K562 (cell line): ENCODE measurements around the gene TBATA. TPM values are rescaled to one million over a fixed set of nuclear protein-coding genes. Genes with fewer than 3 reads are reported as not detected.

Experiments
- ATAC-seq: fragments of 200-7000 bp; cut with Tn5 transposase; 3 replicates; pipeline ENCODE4 v1.9.1; 2020; ENCODE audit warnings: moderate library complexity
- BruUV-seq: library from RNA; stranded (reverse); fragments of 400-500 nt; replicated peaks from 2 replicates; lab custom pipeline; 2021; lab: Mats Ljungman, UMichigan
- CTCF ChIA-PET: fragments of 300-600 bp; formaldehyde crosslinking; extraction: SDS; loops from one replicate; lab custom pipeline; 2021; ENCODE audit warnings: low intra/inter-chr PET ratio; lab: Yijun Ruan, JAX
- POLR2A ChIA-PET: fragments of 300-600, 350-650 bp; sonication (Branson Sonifier 250); formaldehyde crosslinking; extraction: SDS; loops from one replicate; lab custom pipeline; 2021; ENCODE audit warnings: antibody characterized with exemption, inconsistent platforms; lab: Yijun Ruan, JAX
- DNase-seq, 4 experiments: peaks; one replicate each; pipeline versions ENCODE4 v3.0.0 to v3.0.0-alpha.2; 2011 to 2018; ENCODE audit warnings: low spot score in 3 of 4, mixed read lengths in 3 of 4; ENCODE audit errors: extremely low read depth in 1 of 4
- FAIRE-seq: peaks from 2 replicates; lab custom pipeline; 2011; peaks lifted over from hg19 to GRCh38; lab: Jason Lieb, UNC
- H2AFZ ChIP-seq: 2 replicates; pipeline ENCODE4 v1.6.0; 2011; ENCODE audit warnings: low read depth, low read length, control low read depth, inconsistent platforms
- H3K27ac ChIP-seq: fragments of 200-600 bp; 3 replicates; pipeline ENCODE4 v1.8.0; 2011; ENCODE audit warnings: low read depth, mild to moderate bottlenecking, control low read depth, inconsistent platforms, low read length, moderate library complexity, mixed read lengths; ENCODE audit errors: extremely low read depth
- H3K27me3 ChIP-seq, 2 experiments: fragments of 300-600 bp in 1 of 2; 2 replicates in 1 of 2; 3 replicates in 1 of 2; pipeline versions ENCODE4 v1.6.0 to v1.8.0; 2011; ENCODE audit warnings: inconsistent platforms in 2 of 2, low read length in 2 of 2, mild to moderate bottlenecking in 1 of 2, mixed read lengths in 1 of 2, moderate library complexity in 1 of 2; ENCODE audit not compliant: control insufficient read depth in 2 of 2, insufficient read depth in 2 of 2
- H3K36me3 ChIP-seq: fragments of 300-600 bp; 3 replicates; pipeline ENCODE4 v1.8.0; 2011; ENCODE audit warnings: mild to moderate bottlenecking, low read length, inconsistent platforms; ENCODE audit not compliant: control insufficient read depth, insufficient read depth
- H3K4me1 ChIP-seq, 2 experiments: fragments of 200-600 bp in 1 of 2; replicated peaks in 1 of 2; 2 replicates in 1 of 2; 3 replicates in 1 of 2; pipeline versions ENCODE4 v1.5.1 to v1.8.0; 2011; ENCODE audit warnings: inconsistent platforms in 2 of 2, low read length in 2 of 2, mild to moderate bottlenecking in 1 of 2, mixed read lengths in 1 of 2, moderate library complexity in 1 of 2; ENCODE audit not compliant: control insufficient read depth in 2 of 2, insufficient read depth in 2 of 2
- H3K4me2 ChIP-seq: 2 replicates; pipeline ENCODE4 v1.6.1; 2011; ENCODE audit warnings: low read length, control low read depth, inconsistent platforms, mixed read lengths; ENCODE audit not compliant: insufficient read depth
- H3K4me3 ChIP-seq: fragments of 200-600 bp; sonication (generic), shearing (Covaris generic); 2 replicates; pipeline ENCODE4 v1.5.1; 2016; ENCODE audit warnings: control low read depth, inconsistent platforms
- H3K79me2 ChIP-seq: fragments of 200-600 bp; 3 replicates; pipeline ENCODE4 v1.8.0; 2011; ENCODE audit warnings: low read length, inconsistent platforms; ENCODE audit not compliant: control insufficient read depth, insufficient read depth
- H3K9ac ChIP-seq, 2 experiments: 2 replicates each; pipeline versions ENCODE4 v1.6.0 to v1.6.1; 2011; ENCODE audit warnings: low read depth in 2 of 2, low read length in 2 of 2, control low read depth in 1 of 2, inconsistent platforms in 1 of 2, mild to moderate bottlenecking in 1 of 2, mixed read lengths in 1 of 2; ENCODE audit not compliant: insufficient read depth in 1 of 2
- H3K9me1 ChIP-seq: one replicate; pipeline ENCODE4 v1.6.0; 2011; ENCODE audit warnings: inconsistent platforms, mild to moderate bottlenecking, low read length, moderate library complexity; ENCODE audit not compliant: control insufficient read depth, insufficient read depth
- H3K9me3 ChIP-seq: replicated peaks from 2 replicates; pipeline ENCODE4 v1.5.1; 2011; ENCODE audit warnings: low read depth, low read length, inconsistent platforms; ENCODE audit not compliant: control insufficient read depth, insufficient read depth
- H4K20me1 ChIP-seq: replicated peaks from 2 replicates; pipeline ENCODE4 v1.6.1; 2011; ENCODE audit warnings: low read length, inconsistent platforms, mixed read lengths; ENCODE audit not compliant: control insufficient read depth, insufficient read depth
- RUNX1 ChIP-seq: sonication (generic); IDR thresholded peaks from 2 replicates; pipeline ENCODE4 v1.6.1; 2016; ENCODE audit warnings: antibody characterized with exemption, low read depth
- SOX6 ChIP-seq: fragments of 450-650 bp; IDR thresholded peaks from 2 replicates; pipeline ENCODE4 v1.6.1; 2014; ENCODE audit warnings: mild to moderate bottlenecking
- ZNF316 ChIP-seq: fragments of 450-650 bp; IDR thresholded peaks from 2 replicates; pipeline ENCODE4 v1.6.1; 2016
- WGBS: fragments of 100-300 bp; shearing (Covaris generic); methylation state at CpG from one replicate; pipeline ENCODE4 v1.1.6; 2016; ENCODE audit warnings: low coverage, mixed read lengths; ENCODE audit not compliant: insufficient coverage; ENCODE audit errors: missing lambda C conversion rate; 5-methylcytosine and 5-hydroxymethylcytosine counted together
- in situ Hi-C: fragments of 300-500 bp; cut with MboI; formaldehyde crosslinking; loops from 4 replicates; pipeline ENCODE4 v1.15.0; 2018; ENCODE audit warnings: inconsistent platforms, mixed read lengths
- intact Hi-C: fragments of 100-400 bp; cut with micrococcal nuclease; formaldehyde crosslinking; loops from 2 replicates; pipeline ENCODE4 v1.14.2; 2022
- polyA plus RNA-seq, 8 experiments: library from polyadenylated mRNA; depleted of rRNA in 4 of 8; stranded (reverse) in 5 of 8; unstranded in 3 of 8; fragments of >200 nt; fragmentation: Nextera tagmentation in 2 of 8; fragmentation: Illumina TruSeq in 1 of 8; extraction: Ambion mirVana in 2 of 8; extraction: Trizol in 1 of 8; gene quantifications; 2 replicates each; pipeline versions ENCODE4 v1.2.1 to v1.2.3, GENCODE V29; 2011 to 2014; ENCODE audit warnings: inconsistent platforms in 1 of 8, missing spikeins in 1 of 8
- total RNA-seq, 7 experiments: library from RNA; depleted of rRNA in 6 of 7; stranded (reverse); fragments of >200 nt in 6 of 7; fragmentation: Illumina TruSeq in 2 of 7; extraction: Trizol in 2 of 7; gene quantifications; 2 replicates each; pipeline versions ENCODE4 v1.2.1 to v1.2.3, GENCODE V29; 2011 to 2021; ENCODE audit warnings: low replicate concordance in 1 of 7
- TF ChIP-seq, protein P1 (sequence below): fragments of 200-800 bp; sonication (Bioruptor generic); IDR thresholded peaks from 2 replicates; pipeline ENCODE4 v1.6.1; 2017; ENCODE audit warnings: missing genetic modification characterization, missing compliant biosample characterization

The TBATA gene
- total and polyA plus RNA-seq, 9 of the 15 experiments (the other 6 are each of a cell fraction or from before 2014, with no cell fraction given) = not detected

DNA sequence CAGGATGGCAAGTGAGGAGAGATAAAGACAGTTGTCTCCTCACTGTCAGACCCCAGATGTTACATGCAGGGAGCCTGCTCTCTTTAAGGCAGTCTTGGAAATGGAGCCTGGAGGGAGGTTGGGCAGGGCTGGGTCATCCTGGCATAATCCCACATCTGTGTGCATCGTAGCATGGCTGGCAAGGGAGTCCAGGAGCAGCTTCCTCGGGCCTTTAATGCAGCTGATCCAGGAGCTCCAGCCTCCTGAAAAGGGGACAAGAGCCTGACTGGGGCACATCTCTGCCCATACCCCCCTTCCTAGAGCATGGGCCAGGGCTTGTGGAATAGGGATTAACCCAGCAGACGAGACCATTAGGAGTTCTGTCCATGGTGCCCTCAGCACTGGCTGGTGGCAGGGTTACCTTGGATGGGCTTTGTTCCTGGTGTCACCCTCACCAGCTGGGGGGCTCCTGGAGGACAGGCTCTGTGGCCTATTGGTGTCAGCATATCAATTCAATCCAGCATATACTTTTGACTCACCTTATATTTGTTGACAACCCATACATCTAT, 34.9 kb downstream of the TBATA start:
- H3K4me3 ChIP-seq = no peak overlapping the region
- in situ Hi-C loops = loop anchor here (10.0 kb wide), 1 partner anchor 1955 kb away; no protein-coding TSS in a partner anchor
- H2AFZ ChIP-seq = no peak overlapping the region
- H3K9me3 ChIP-seq = no peaks in the 10 kb centered on the region
- intact Hi-C loops = no loop called here
- H3K27ac ChIP-seq = no peak overlapping the region
- ATAC-seq (no peak), FAIRE-seq (no peak), DNase-seq (no peak)
- no peaks in the 10 kb centered on the region for H3K9me1 ChIP-seq
- no peak for TF ChIP-seq ZNF316
- no peaks in the 10 kb centered on the region for H3K27me3 ChIP-seq
- peaks cover 3% of the 10 kb centered on the region; the same call in 1 of the 3 replicates for H3K79me2 ChIP-seq
- CTCF ChIA-PET = no interaction called here
- 42% methylated on average over 3 of the region's 3 CpGs for WGBS
- H3K9ac ChIP-seq = no peak overlapping the region
- no peaks in the 10 kb centered on the region for H4K20me1 ChIP-seq
- BruUV-seq = no TSS peak
- H3K36me3 ChIP-seq = peaks cover 82% of the 10 kb centered on the region
- H3K4me1 ChIP-seq = peaks cover 1 to 22% of the 10 kb centered on the region in 2 experiments; a peak in 4 of 5 replicates
- POLR2A ChIA-PET = interaction anchor here (0.6 to 1.8 kb wide), 2 partner anchors 9 to 11 kb away, joined by 3 to 7 read pairs; no protein-coding TSS in a partner anchor
- no peak overlapping the region for H3K4me2 ChIP-seq

DNA sequence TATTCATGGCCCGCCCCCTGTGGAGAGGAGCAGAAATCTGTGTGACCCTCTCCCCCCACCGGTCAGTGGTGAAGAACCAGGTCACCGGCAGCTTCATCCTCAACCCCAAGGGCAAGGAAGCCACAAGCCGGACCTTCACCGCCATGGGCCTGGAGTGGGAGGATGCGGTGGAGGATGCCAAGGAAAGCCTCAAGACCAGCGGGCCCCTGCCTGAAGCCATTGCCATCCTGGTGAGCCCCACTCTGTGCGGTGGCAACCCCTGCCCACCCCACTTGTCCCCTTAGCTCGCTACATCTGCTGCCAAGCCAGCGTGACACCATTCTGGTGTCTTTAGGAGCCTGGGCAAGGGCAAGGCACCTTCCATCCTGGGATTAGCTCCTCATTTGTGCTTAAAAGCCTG, 35.4 kb downstream of the TBATA start:
- Histone ChIP-seq H3K4me3 (no peak overlapping the region), H3K9ac (no peak overlapping the region; a peak in 1 of 4 replicates), H3K79me2 (peaks cover 6% of the 10 kb centered on the region; the same call in 1 of the 3 replicates), H2AFZ (no peak overlapping the region), H3K4me1 (peaks cover 6 to 27% of the 10 kb centered on the region in 2 experiments), H3K9me3 (no peaks in the 10 kb centered on the region), H3K4me2 (no peak overlapping the region), H3K27me3 (no peaks in the 10 kb centered on the region), H3K36me3 (peaks cover 85% of the 10 kb centered on the region), H3K9me1 (no peaks in the 10 kb centered on the region), H3K27ac (no peak overlapping the region), H4K20me1 (no peaks in the 10 kb centered on the region)
- TF ChIP-seq RUNX1 (no peak), SOX6 (no peak)
- TF ChIP-seq, protein P1, sequence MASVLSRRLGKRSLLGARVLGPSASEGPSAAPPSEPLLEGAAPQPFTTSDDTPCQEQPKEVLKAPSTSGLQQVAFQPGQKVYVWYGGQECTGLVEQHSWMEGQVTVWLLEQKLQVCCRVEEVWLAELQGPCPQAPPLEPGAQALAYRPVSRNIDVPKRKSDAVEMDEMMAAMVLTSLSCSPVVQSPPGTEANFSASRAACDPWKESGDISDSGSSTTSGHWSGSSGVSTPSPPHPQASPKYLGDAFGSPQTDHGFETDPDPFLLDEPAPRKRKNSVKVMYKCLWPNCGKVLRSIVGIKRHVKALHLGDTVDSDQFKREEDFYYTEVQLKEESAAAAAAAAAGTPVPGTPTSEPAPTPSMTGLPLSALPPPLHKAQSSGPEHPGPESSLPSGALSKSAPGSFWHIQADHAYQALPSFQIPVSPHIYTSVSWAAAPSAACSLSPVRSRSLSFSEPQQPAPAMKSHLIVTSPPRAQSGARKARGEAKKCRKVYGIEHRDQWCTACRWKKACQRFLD (CRISPR knock-in tag) = no peak
- WGBS = 87% methylated on average over 10 of the region's 10 CpGs
- FAIRE-seq (no peak), ATAC-seq (no peak), DNase-seq (no peak)
- ChIA-PET CTCF (no interaction called here), POLR2A (interaction anchor here (0.6 to 1.8 kb wide), 2 partner anchors 9 to 11 kb away, joined by 3 to 7 read pairs; no protein-coding TSS in a partner anchor)
- intact Hi-C loops (no loop called here), in situ Hi-C loops (loop anchor here (5.0 to 10.0 kb wide), 2 partner anchors 127 to 1955 kb away; no protein-coding TSS in a partner anchor)
- no TSS peak for BruUV-seq
